Activated CD8-positive, alpha-beta memory T cell treated with anti-CD3 and anti-CD28 coated beads, Interleukin-2, amount 50 U/mL, for 24 hours (primary cell): ENCODE data around the gene B3GNT7.
"Not testable (repeated sequence)": the region's sequence is repeated elsewhere in the genome, so short reads cannot be mapped to it uniquely, and the experiment has no call there.

ENCODE experiments used
- DNase-seq: peaks from one replicate; pipeline ENCODE4 v3.0.0-alpha.2; 2020; ENCODE audit errors: extremely low read depth

Gene B3GNT7

DNA sequence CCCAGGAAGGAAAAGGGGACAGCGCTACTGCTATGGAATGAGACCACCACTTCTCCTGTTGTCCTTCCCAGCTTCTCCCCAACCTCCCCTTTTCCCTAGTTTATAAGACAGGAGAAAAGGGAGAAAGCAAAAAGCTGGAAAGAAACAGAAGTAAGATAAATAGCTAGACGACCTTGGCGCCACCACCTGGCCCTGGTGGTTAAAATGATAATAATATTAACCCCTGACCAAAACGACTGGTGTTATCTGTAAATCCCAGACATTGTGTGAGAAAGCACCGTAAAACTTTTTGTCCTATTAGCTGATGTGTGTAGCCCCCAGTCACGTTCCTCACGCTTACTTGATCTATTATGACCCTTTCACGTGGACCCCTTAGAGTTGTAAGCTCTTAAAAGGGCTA is 5.2 kb downstream of the B3GNT7 start:
- DNase-seq = not testable (repeated sequence)

- not testable (repeated sequence) for DNase-seq
Measured at GRCh38 chr2:231401101-231401500, 5.6 kb downstream of the B3GNT7 start.

- DNase-seq = not testable (repeated sequence)
Measured at GRCh38 chr2:231403421-231404182, 8.1 kb downstream of the B3GNT7 start.

DNA sequence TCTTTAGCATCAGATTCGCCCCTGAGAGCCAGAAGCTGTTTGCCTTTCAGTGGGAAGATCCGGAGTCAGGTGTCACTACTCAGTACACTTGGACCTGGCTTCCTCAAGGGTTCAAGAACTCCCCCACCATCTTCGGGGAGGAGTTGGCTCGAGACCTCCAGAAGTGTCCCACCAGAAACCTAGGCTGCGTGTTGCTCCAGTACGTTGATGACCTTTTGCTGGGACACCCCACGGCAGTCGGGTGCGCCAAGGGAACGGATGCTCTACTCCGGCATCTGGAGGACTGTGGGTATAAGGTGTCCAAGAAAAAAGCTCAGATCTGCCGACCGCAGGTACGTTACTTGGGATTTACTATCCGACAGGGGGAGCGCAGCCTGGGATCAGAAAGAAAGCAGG is 8.7 kb downstream of the B3GNT7 start:
- DNase-seq = not testable (repeated sequence)

DNA sequence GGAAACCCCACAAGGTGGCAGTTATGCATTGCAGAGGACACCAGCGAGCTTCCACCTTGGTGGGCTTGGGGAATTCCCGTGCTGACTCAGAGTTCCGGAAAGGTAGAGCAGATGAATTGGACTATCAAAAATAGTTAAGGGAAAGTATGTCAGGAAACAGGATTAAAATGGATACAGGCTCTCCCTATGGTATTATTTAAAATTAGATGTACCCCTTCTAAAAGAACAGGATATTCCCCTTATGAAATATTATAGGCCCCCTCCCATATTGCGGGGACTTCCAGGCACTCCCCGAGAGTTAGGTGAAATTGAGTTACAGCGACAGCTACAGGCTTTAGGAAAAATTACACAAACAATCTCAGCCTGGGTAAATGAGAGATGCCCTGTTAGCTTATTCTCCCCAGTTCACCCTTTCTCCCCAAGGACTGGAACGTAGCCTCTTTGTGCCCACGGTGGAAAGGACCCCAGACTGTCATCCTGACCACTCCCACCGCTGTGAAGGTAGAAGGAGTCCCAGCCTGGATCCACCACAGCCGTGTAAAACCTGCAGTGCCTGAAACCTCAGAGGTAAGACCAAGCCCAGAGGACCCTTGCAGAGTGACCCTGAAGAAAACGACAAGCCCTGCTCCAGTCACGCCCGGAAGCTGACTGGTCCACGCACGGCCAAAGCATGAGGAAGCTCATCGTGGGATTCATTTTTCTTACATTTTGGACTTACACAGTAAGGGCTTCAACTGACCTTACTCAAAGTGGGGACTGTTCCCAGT is 10.3 kb downstream of the B3GNT7 start:
- not testable (repeated sequence) for DNase-seq

DNA sequence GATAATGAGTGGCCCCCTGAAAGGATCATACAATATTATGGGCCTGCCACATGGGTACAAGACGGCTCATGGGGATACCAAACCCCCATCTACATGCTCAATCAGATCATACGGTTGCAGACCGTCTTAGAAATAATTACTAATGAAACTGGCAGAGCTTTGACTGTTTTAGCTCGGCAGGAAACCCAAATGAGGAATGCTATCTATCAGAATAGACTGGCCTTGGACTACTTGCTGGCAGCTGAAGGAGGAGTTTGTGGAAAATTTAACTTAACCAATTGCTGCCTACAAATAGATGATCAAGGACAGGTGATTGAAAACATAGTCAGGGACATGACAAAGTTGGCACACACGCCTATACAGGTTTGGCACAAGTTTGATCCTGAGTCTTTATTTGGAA is 12.2 kb downstream of the B3GNT7 start:
- not testable (repeated sequence) for DNase-seq

GRCh38 chr2:231408304-231408703 is 12.8 kb downstream of the B3GNT7 start:
- DNase-seq = not testable (repeated sequence)

- no peak for DNase-seq
Measured at GRCh38 chr2:231409776-231410175, 14.3 kb downstream of the B3GNT7 start.

GRCh38 chr2:231410293-231411004 is 14.9 kb downstream of the B3GNT7 start:
- no peak for DNase-seq

DNA sequence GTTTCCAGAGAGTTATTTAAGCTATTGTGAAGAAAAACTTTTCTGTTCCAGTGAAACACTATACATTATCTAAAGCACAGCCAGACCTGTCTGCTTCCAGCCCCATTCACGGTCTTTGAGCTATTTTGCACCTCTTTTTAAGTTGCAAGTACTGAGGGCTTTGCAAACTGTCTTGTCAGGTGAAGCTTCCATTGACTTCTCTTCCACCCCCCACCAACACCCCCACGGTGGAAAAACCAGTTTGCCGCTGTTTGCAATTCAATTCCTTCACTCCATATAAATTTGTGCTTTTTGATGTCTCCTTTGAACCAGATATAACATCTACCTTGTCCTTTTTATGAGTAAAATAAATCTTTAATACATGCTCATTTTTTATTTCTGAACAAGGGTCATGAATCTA is 15.7 kb downstream of the B3GNT7 start:
- DNase-seq = no peak

- peak; percentile 47 for DNase-seq
Measured at GRCh38 chr2:231411831-231412617, 16.5 kb downstream of the B3GNT7 start.

- no peak for DNase-seq
Measured at GRCh38 chr2:231412618-231412963, 17.1 kb downstream of the B3GNT7 start.

GRCh38 chr2:231413456-231413855 is 17.9 kb downstream of the B3GNT7 start:
- no peak for DNase-seq

GRCh38 chr2:231413921-231414476 is 18.5 kb downstream of the B3GNT7 start:
- no peak for DNase-seq

- no peak for DNase-seq
Measured at GRCh38 chr2:231415029-231415428, 19.5 kb downstream of the B3GNT7 start.

DNA sequence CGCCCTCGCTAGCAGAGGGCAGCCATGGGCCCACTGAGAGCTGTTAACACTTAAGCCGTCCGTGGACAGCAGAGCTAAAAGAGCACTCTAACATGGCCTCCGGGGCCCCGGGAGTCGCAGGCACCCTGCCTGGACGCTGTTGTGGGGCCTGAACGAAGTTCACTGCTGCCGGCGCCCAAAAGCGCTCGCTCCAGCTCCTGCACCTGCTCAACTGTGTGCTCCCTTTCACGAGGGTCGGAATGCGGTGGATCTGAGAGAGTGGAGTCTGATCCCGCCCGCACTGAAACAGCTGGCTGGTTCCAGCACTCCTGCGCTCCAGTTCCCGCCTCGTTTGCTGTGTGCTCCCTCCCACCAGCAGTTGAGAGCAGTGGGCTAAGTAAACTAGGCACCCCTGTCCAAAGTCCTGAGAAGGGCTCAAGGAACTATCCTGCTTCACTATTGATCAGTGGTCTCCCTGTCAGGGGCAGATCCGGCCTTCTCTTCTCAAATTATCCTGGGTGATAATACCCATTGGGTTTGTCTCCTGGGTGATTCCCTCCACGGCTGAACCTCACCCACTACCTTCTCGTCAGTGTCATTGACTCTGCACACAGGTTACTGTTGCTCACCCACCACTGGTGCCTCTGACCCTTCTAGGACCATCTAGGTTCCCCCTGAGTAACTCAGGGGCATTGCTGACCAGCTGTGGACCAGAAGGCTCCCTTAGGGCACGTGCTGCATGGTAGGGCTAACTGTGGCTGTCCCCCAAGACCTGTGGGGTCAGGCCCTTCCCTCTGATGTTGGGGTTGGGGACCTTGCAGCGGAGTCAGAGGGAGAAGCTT is 23.5 kb downstream of the B3GNT7 start:
- DNase-seq = no peak

DNA sequence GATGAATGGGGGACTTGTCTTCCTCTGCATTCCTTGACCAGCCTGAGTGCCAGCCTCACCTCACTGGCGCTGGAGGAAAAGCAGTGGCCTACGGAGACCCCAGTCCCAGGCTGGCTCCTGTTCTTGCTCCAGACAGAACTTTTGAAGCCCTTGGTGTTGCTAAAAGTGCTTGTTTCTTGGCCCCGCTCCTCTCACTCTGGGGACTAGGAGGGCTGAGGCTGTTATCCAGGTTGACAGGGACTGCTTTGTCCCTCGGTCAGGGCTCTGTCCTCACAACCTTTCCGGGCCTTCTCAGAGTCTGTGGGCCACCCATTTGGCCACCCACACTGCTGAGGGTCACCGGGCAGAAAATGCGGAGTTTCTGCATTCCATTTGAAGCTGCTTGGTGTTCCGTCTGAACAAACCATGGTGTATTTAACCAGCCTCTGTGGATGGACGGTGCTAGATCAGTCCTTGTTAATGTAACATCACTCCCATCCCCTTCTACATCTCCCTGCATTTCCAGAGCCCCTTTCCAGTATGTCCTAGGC is 25.6 kb downstream of the B3GNT7 start:
- DNase-seq = no peak

- DNase-seq = no peak
Measured at GRCh38 chr2:231422056-231422455, 26.5 kb downstream of the B3GNT7 start.

DNA sequence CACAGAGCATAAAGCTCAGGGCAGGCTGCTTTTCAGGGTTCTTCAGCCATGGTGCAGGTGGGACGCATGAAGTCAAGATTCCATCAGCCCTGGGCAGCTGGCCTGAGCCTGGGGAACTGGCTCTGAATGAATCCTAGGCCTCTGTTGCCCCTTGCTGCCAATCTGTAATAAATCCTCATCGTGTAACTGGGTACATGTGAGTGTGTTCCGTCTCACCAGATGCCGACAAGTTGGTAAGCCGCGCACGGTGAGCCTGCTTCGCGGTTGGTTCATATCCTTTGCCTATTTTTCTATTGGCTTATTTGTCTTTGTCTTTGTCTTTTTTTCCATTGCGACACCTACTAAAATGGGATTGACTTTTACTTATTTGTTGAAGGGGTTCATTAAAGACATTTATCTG is 27.7 kb downstream of the B3GNT7 start:
- no peak for DNase-seq

- no peak for DNase-seq
Measured at GRCh38 chr2:231425291-231425810, 29.8 kb downstream of the B3GNT7 start.
